K562 (cell line): Measurements from ENCODE around the gene SPTBN4. TPM values are rescaled to one million over a fixed set of nuclear protein-coding genes. Genes with fewer than 3 reads are reported as not detected.

Experiments used
- ARID1B ChIP-seq: fragments of 450-650 bp; IDR thresholded peaks from 2 replicates; pipeline ENCODE4 v1.6.1; 2016; ENCODE audit warnings: antibody characterized with exemption, mild to moderate bottlenecking, inconsistent platforms
- ATF3 ChIP-seq, 2 experiments: fragments of 450-650 bp in 1 of 2; sonication (generic) in 1 of 2; formaldehyde crosslinking in 1 of 2; IDR thresholded peaks in 1 of 2; conservative IDR thresholded peaks in 1 of 2; 2 replicates each; pipeline versions ENCODE4 v1.6.1 to v1.8.1; 2016 to 2023; ENCODE audit warnings: mild to moderate bottlenecking in 2 of 2, moderate library complexity in 2 of 2, inconsistent platforms in 1 of 2, missing genetic modification reagents in 1 of 2
- CBX2 ChIP-seq: fragments of 200-600 bp; sonication (generic); IDR thresholded peaks from one replicate; pipeline ENCODE4 v1.6.1; 2012; ENCODE audit warnings: mild to moderate bottlenecking, low read length, inconsistent platforms; ENCODE audit not compliant: insufficient read depth, poor library complexity, severe bottlenecking
- CHD2 ChIP-seq: IDR thresholded peaks from 2 replicates; pipeline ENCODE4 v1.6.1; 2011; ENCODE audit warnings: low read depth, low read length
- CTBP1 ChIP-seq: fragments of 450-650 bp; IDR thresholded peaks from 2 replicates; pipeline ENCODE4 v1.6.1; 2016; ENCODE audit warnings: borderline replicate concordance
- DIDO1 ChIP-seq: fragments of 450-650 bp; IDR thresholded peaks from 2 replicates; pipeline ENCODE4 v1.6.1; 2016; ENCODE audit warnings: low read depth, missing biosample characterization, missing genetic modification characterization
- E2F4 ChIP-seq: sonication (generic); formaldehyde crosslinking; IDR thresholded peaks from 2 replicates; pipeline ENCODE4 v1.8.0; 2022; ENCODE audit warnings: mild to moderate bottlenecking, low read depth, missing genetic modification reagents
- ESRRB ChIP-seq: fragments of 250-450 bp; sonication (Bioruptor Pico); IDR thresholded peaks from 2 replicates; pipeline ENCODE4 v1.5.0; 2020; ENCODE audit warnings: mild to moderate bottlenecking, moderate library complexity, borderline replicate concordance
- GTF2F1 ChIP-seq: IDR thresholded peaks from 2 replicates; pipeline ENCODE4 v1.6.1; 2011; ENCODE audit warnings: low read depth, low read length, improper control_type of control experiment
- HEY1 ChIP-seq: fragments of 250-450 bp; sonication (Bioruptor Pico); IDR thresholded peaks from 2 replicates; pipeline ENCODE4 v1.5.0; 2020; ENCODE audit warnings: mild to moderate bottlenecking, moderate library complexity, borderline replicate concordance
- MAFK ChIP-seq: IDR thresholded peaks from 2 replicates; pipeline ENCODE4 v1.6.1; 2011; ENCODE audit warnings: low read length, improper control_type of control experiment
- POLR2B ChIP-seq: fragments of 450-650 bp; IDR thresholded peaks from 2 replicates; pipeline ENCODE4 v1.6.1; 2018; ENCODE audit warnings: low read depth; ENCODE audit not compliant: partially characterized antibody
- RNF2 ChIP-seq: sonication (generic); IDR thresholded peaks from 2 replicates; pipeline ENCODE4 v1.6.1; 2016
- RUNX1 ChIP-seq: sonication (generic); IDR thresholded peaks from 2 replicates; pipeline ENCODE4 v1.6.1; 2016; ENCODE audit warnings: antibody characterized with exemption, low read depth
- SAFB ChIP-seq: fragments of 200-400 bp; formaldehyde crosslinking; IDR thresholded peaks from 2 replicates; pipeline ENCODE4 v1.6.1; 2017; ENCODE audit warnings: low read depth, low read length, borderline replicate concordance
- SMARCC2 ChIP-seq: fragments of 450-650 bp; IDR thresholded peaks from 2 replicates; pipeline ENCODE4 v1.6.1; 2017; ENCODE audit warnings: antibody characterized with exemption, moderate library complexity, mild to moderate bottlenecking, low read depth
- TARDBP ChIP-seq: fragments of 450-650 bp; IDR thresholded peaks from 2 replicates; pipeline ENCODE4 v1.6.1; 2016
- ZNF23 ChIP-seq: fragments of 250-450 bp; sonication (Bioruptor Pico); IDR thresholded peaks from 2 replicates; pipeline ENCODE4 v1.4.0; 2020; ENCODE audit warnings: mild to moderate bottlenecking
- ZNF384 ChIP-seq: IDR thresholded peaks from 2 replicates; pipeline ENCODE4 v1.6.1; 2012; ENCODE audit warnings: low read depth, low read length, improper control_type of control experiment
- ZNF57 ChIP-seq: fragments of 450-650 bp; formaldehyde crosslinking; IDR thresholded peaks from 2 replicates; pipeline ENCODE4 v1.4.0; 2020; ENCODE audit warnings: mild to moderate bottlenecking, moderate library complexity
- ZNF75A ChIP-seq: fragments of 450-650 bp; formaldehyde crosslinking; IDR thresholded peaks from 2 replicates; pipeline ENCODE4 v1.4.0; 2020; ENCODE audit warnings: mild to moderate bottlenecking
- polyA plus RNA-seq, 8 experiments: library from polyadenylated mRNA; depleted of rRNA in 4 of 8; stranded (reverse) in 5 of 8; unstranded in 3 of 8; fragments of >200 nt; fragmentation: Nextera tagmentation in 2 of 8; fragmentation: Illumina TruSeq in 1 of 8; extraction: Ambion mirVana in 2 of 8; extraction: Trizol in 1 of 8; gene quantifications; 2 replicates each; pipeline versions ENCODE4 v1.2.1 to v1.2.3, GENCODE V29; 2011 to 2014; ENCODE audit warnings: inconsistent platforms in 1 of 8, missing spikeins in 1 of 8
- total RNA-seq, 7 experiments: library from RNA; depleted of rRNA in 6 of 7; stranded (reverse); fragments of >200 nt in 6 of 7; fragmentation: Illumina TruSeq in 2 of 7; extraction: Trizol in 2 of 7; gene quantifications; 2 replicates each; pipeline versions ENCODE4 v1.2.1 to v1.2.3, GENCODE V29; 2011 to 2021; ENCODE audit warnings: low replicate concordance in 1 of 7
- TF ChIP-seq, protein P1 (sequence below): fragments of 450-650 bp; IDR thresholded peaks from one replicate; pipeline ENCODE4 v1.6.1; 2018; ENCODE audit warnings: mild to moderate bottlenecking, moderate library complexity; ENCODE audit not compliant: partially characterized antibody
- TF ChIP-seq, protein P2 (sequence below): fragments of 250-450 bp; sonication (Bioruptor Pico); IDR thresholded peaks from 2 replicates; pipeline ENCODE4 v1.5.0; 2021; ENCODE audit warnings: mild to moderate bottlenecking, moderate library complexity

SPTBN4 gene
- total and polyA plus RNA-seq, 9 of the 15 experiments (the other 6 are each of a cell fraction or from before 2014, with no cell fraction given), result 0.01 to 1.5 (median 0.86) TPM

- TF ChIP-seq, protein P1, sequence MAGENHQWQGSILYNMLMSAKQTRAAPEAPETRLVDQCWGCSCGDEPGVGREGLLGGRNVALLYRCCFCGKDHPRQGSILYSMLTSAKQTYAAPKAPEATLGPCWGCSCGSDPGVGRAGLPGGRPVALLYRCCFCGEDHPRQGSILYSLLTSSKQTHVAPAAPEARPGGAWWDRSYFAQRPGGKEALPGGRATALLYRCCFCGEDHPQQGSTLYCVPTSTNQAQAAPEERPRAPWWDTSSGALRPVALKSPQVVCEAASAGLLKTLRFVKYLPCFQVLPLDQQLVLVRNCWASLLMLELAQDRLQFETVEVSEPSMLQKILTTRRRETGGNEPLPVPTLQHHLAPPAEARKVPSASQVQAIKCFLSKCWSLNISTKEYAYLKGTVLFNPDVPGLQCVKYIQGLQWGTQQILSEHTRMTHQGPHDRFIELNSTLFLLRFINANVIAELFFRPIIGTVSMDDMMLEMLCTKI, result no peak
- TF ChIP-seq GTF2F1 (no peak), RNF2 (no peak), E2F4 (CRISPR knock-in tag) (no peak), TARDBP (no peak), CBX2 (no peak), ARID1B (no peak), ZNF75A (CRISPR knock-in tag) (no peak), ESRRB (CRISPR knock-in tag) (no peak), CTBP1 (0 out of 2 replicates have a peak, but pooled peaks have one; percentile 21), MAFK (no peak), ZNF23 (CRISPR knock-in tag) (no peak), ZNF384 (no peak), CHD2 (peak; percentile 91), RUNX1 (no peak), POLR2B (no peak), HEY1 (CRISPR knock-in tag) (no peak), SAFB (no peak), ZNF57 (CRISPR knock-in tag) (no peak), ATF3 (IDR thresholded peaks at IDR 0.05) (no peak), ATF3 (CRISPR knock-in tag; conservative IDR thresholded peaks at IDR 0.05) (no peak), DIDO1 (tag) (no peak), SMARCC2 (no peak)
- TF ChIP-seq, protein P2, sequence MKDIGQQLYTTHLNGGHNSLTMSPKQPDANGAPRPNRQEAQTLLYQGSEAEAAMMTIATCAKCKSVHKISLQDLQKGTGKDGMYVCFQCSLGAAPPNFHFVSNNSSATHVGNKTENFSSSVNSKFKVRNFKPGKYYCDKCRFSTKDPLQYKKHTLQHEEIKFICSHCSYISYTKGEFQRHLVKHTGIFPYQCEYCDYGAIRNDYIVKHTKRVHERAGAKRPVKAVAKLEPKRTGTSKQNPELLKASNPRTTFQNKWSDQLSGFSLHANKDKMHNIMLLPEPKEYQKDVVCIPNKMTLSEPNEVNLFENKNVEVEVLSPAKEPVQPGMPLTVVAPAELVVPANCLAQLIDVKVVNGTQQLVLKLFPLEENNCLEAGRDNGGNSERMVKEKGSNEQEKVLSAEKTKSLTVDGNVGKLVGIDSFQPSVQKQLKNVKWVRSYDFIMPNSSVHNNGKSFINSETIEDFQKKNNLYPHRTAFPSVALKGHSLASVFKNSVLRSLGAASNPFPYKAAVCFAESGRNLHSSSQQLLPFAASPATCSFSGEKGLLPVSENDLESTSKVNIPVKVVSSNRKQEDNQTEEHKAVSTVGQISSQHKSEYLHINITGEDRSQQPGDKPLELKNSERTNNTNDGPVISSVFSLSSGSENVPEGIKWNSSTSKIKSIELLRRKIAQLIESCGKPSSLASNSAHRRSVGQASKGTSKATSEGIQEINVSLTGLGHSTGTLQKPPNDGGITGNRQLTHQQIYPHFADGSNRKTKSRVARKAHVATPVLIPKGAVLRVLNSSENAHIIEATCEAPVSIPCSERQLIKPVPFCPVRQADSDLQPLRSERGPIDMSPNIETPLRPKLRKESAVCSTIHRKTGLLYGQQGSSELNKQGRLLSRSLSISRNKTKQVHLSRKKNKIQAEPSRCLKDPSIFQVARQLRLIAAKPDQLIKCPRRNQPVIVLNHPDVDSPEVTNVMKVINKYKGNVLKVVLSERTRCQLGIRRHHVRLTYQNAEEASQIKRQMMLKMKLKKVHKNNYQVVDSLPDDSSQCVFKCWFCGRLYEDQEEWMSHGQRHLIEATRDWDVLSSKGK (CRISPR knock-in tag), result no peak
Observed at GRCh38 chr19:40576585-40577451, 110.0 kb downstream of the SPTBN4 start, which contains the start of gene SHKBP1 (continued).
